Lung (tissue), 12 donors: Measurements from ENCODE around the gene CASP9. TPM values are rescaled to one million over a fixed set of nuclear protein-coding genes. Genes with fewer than 3 reads are reported as not detected.

Experiments used
- ATAC-seq: fragments of 200-7000 bp; cut with Tn5 transposase; one replicate; pipeline ENCODE4 v1.9.1; 2020; ENCODE audit warnings: moderate number of reproducible peaks; ENCODE audit not compliant: insufficient read depth, low FRiP score
- DNase-seq, 3 donors: peaks; one replicate each; pipeline ENCODE4 v3.0.0-alpha.2; 2013 to 2017
- H3K27ac ChIP-seq, 2 donors: one replicate each; pipeline ENCODE4 v1.5.1; 2013; ENCODE audit warnings: mild to moderate bottlenecking in 2 of 2, moderate library complexity in 2 of 2, control low read depth in 1 of 2, inconsistent platforms in 1 of 2, low read depth in 1 of 2, low read length in 1 of 2
- H3K27me3 ChIP-seq, 3 donors: one replicate each; pipeline ENCODE4 v1.5.1; 2013; ENCODE audit warnings: low read length in 2 of 3; ENCODE audit not compliant: control insufficient read depth in 3 of 3, insufficient read depth in 3 of 3
- H3K36me3 ChIP-seq, 4 donors: one replicate each; pipeline ENCODE4 v1.5.1; 2013; ENCODE audit warnings: low read length in 4 of 4, mild to moderate bottlenecking in 1 of 4, moderate library complexity in 1 of 4; ENCODE audit not compliant: control insufficient read depth in 4 of 4, insufficient read depth in 4 of 4
- H3K4me1 ChIP-seq, 5 donors: one replicate each; pipeline ENCODE4 v1.5.1; 2013; ENCODE audit warnings: low read length in 5 of 5, mild to moderate bottlenecking in 2 of 5, moderate library complexity in 1 of 5; ENCODE audit not compliant: control insufficient read depth in 5 of 5, insufficient read depth in 5 of 5
- H3K4me3 ChIP-seq: one replicate; pipeline ENCODE4 v1.5.1; 2013; ENCODE audit warnings: mild to moderate bottlenecking, control low read depth, moderate library complexity
- H3K9ac ChIP-seq, 2 donors: one replicate each; pipeline ENCODE4 v1.5.1; 2013; ENCODE audit warnings: low read length in 2 of 2, control low read depth in 1 of 2; ENCODE audit not compliant: insufficient read depth in 1 of 2
- H3K9me3 ChIP-seq, 4 donors: one replicate each; pipeline ENCODE4 v1.5.1; 2013; ENCODE audit warnings: low read length in 3 of 4, mild to moderate bottlenecking in 1 of 4, moderate library complexity in 1 of 4; ENCODE audit not compliant: control insufficient read depth in 4 of 4, insufficient read depth in 3 of 4
- WGBS, 2 donors: extraction: QIAGEN DNeasy Blood & Tissue Kit; methylation state at CpG; one replicate each; pipeline ENCODE4 v1.1.7; 2013; 5-methylcytosine and 5-hydroxymethylcytosine counted together
- polyA plus RNA-seq, 2 donors: library from polyadenylated mRNA; stranded (reverse); fragments of 200-250 nt; gene quantifications; one replicate each; pipeline ENCODE4 v1.2.1, GENCODE V29; 2013
- total RNA-seq, 2 donors: library from RNA; depleted of rRNA in 1 of 2; stranded (reverse); fragments of >200 nt in 1 of 2; gene quantifications; one replicate each; pipeline ENCODE4 v1.2.1, GENCODE V29; 2014 to 2021
- TF ChIP-seq, protein P1 (sequence below): IDR thresholded peaks from 2 replicates; pipeline ENCODE4 v1.5.1; 2012; ENCODE audit warnings: mild to moderate bottlenecking; ENCODE audit errors: control extremely low read depth, extremely low read depth
- donor health status: control.
- donor health status: control.
- donor health status: Bipolar disorder and iron deficiency.
- donor health status: healthy.
- donor health status: DM: yes; HTN: yes; CAD: no.

The CASP9 gene
- total and polyA plus RNA-seq, 4 donors: 13.3 to 16.6 (median 13.8) TPM

DNA sequence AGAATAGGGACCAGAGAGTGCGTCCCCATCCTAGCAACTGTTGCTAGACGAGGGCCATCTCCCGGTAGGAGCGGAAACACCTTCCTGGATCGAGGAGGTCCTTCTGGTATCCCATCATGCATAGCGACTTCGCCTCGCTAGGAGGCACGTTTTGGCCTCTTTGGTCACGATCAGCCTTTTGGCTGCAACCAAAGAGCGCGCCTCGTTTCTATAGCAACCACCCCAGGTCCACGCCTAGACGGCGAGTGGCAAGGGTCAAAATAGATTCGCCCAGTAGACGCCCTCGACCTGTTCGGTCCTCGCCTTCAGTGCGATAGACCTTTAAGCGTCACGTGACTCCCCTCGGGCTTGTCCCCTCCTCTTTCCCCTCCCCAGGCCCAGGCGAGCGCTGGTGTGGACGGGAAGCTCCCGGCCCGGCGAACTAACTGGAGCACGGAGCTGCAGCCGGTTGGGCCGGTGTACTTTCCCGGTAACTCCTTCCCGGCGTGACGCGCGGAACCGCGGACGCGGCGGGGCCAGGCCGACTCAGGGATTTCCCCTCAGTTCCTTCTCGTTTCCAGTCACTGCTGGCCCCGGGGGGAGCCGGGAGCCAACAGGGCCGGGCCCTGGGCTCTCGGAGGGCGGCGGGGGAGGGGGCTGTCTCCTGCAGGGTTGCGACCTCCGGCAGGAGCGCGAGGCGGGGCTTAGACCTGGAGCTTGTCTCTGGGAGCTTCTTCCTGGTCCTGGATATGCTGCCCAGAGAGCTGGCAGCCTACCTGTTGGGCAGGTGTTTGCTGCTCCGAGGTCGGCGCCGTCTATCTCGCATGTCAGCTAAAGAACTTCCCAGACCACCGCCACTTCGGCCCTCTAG lies 2.7 kb upstream of the CASP9 start, which contains the start of gene DNAJC16:
TSS of gene DNAJC16 (plus strand) at position 359 of the 850 bp plus-strand sequence. CDS start 2,258 bp downstream, outside the sequence.
- H3K9ac ChIP-seq: peak within 1 kb of the TSS; percentile 84 to 92
- 0% methylated on average over 59 to 65 of the region's 65 CpGs for WGBS, 2 donors
- peaks cover 0 to 6% (median 2%) of the 10 kb centered on the region in 4 donors for H3K36me3 ChIP-seq
- H3K4me3 ChIP-seq: peak within 1 kb of the TSS; percentile 78
- no peaks in the 10 kb centered on the region for H3K9me3 ChIP-seq
- no peaks in the 10 kb centered on the region for H3K27me3 ChIP-seq
- H3K4me1 ChIP-seq: peaks cover 0 to 29% (median 11%) of the 10 kb centered on the region in 5 donors
- peak; percentile 53 for ATAC-seq
- peak; percentile 100 for DNase-seq
- TF ChIP-seq, protein P1, sequence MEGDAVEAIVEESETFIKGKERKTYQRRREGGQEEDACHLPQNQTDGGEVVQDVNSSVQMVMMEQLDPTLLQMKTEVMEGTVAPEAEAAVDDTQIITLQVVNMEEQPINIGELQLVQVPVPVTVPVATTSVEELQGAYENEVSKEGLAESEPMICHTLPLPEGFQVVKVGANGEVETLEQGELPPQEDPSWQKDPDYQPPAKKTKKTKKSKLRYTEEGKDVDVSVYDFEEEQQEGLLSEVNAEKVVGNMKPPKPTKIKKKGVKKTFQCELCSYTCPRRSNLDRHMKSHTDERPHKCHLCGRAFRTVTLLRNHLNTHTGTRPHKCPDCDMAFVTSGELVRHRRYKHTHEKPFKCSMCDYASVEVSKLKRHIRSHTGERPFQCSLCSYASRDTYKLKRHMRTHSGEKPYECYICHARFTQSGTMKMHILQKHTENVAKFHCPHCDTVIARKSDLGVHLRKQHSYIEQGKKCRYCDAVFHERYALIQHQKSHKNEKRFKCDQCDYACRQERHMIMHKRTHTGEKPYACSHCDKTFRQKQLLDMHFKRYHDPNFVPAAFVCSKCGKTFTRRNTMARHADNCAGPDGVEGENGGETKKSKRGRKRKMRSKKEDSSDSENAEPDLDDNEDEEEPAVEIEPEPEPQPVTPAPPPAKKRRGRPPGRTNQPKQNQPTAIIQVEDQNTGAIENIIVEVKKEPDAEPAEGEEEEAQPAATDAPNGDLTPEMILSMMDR: peak; percentile 8
- peak within 1 kb of the TSS; percentile 93 to 96 for H3K27ac ChIP-seq

GRCh38 chr1:15526021-15526489 lies 2.0 kb upstream of the CASP9 start:
- Histone ChIP-seq H3K4me3 (no peak overlapping the region), H3K36me3 (peaks cover 0 to 6% (median 2%) of the 10 kb centered on the region in 4 donors), H3K9ac (peak overlapping the region in 1 of 2 donors; percentile 7), H3K4me1 (peaks cover 0 to 29% (median 11%) of the 10 kb centered on the region in 5 donors), H3K27ac (peak overlapping the region; percentile 43 to 71), H3K27me3 (no peaks in the 10 kb centered on the region), H3K9me3 (no peaks in the 10 kb centered on the region)
- no peak for ATAC-seq
- 17 to 19% methylated on average over 9 of the region's 9 CpGs for WGBS, 2 donors
- no peak for DNase-seq
- TF ChIP-seq, protein P1: no peak

DNA sequence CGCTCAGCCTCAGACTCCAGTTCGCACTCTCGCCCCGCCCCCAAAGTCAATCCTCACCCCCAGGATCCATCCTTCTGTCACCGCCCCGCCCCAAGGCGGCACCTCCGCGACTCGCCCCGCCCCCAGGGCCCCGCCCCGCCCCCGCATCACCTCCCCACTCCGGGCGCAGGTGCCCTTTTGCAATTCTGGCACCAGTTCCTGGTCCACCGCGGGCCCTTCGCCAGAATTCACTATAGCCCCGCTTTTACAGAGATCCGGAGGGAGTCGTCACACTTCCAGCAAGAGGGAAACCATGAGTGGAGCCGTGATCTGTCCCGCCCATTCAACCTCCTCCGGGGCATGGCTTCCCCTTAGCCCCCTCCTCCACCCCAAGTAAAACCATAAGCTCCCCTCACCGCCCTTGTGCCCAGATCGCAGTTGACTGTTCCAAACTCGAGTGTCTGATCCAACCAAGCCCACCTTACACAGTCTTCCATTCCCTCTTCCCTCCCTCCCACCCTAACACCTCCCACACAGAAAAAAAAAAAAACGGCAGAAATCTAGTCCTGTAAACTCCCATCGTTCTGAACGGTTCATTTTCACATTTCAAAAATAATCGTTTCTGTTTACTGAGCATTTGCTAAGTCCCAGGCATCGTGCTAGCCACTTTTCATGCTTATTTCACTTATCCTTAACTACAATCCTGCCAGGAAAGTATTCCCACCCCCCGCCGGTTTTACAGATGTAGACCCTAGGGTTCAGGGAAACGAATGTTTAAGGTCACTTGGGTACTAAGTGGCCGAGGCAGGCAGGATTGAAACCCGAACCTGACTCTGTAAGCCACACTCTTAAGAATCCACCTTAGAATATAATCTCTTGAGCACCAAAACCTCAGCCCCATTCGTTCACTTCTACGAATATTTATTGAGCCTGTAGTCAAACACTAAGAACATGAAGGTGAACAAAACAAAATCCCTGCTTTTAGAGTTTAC lies 1.3 kb upstream of the CASP9 start:
- H3K27ac ChIP-seq: peak overlapping the region; percentile 74 to 96
- WGBS, 2 donors: 3 to 5% methylated on average over 38 to 40 of the region's 40 CpGs
- peaks cover 0 to 4% (median 0%) of the 10 kb centered on the region in 4 donors for H3K36me3 ChIP-seq
- H3K27me3 ChIP-seq: no peaks in the 10 kb centered on the region
- DNase-seq (peak in 2 of 3 donors; percentile 18 to 59), ATAC-seq (no peak)
- peaks cover 0 to 29% (median 11%) of the 10 kb centered on the region in 5 donors for H3K4me1 ChIP-seq
- H3K9me3 ChIP-seq: no peaks in the 10 kb centered on the region
- H3K9ac ChIP-seq: peak overlapping the region in 1 of 2 donors; percentile 7
- H3K4me3 ChIP-seq: peak overlapping the region; percentile 49
- TF ChIP-seq, protein P1: no peak
